Tibial artery (tissue), 4 donors: ENCODE results near the gene ICOS.

Experiments
- DNase-seq, 2 donors: peaks; one replicate each; pipeline ENCODE4 v3.0.0-alpha.2; 2019
- H3K27ac ChIP-seq, 2 donors: fragments of 200-600 bp; sonication (generic) in 1 of 2; 1 replicate in 1 of 2; 2 replicates in 1 of 2; pipeline ENCODE4 v1.5.1; 2018 to 2019; ENCODE audit warnings: mild to moderate bottlenecking in 1 of 2
- H3K27me3 ChIP-seq, 2 donors: fragments of 200-600 bp; sonication (generic) in 1 of 2; one replicate each; pipeline versions ENCODE4 v1.5.1 to v1.6.0; 2016 to 2019
- H3K36me3 ChIP-seq, 3 donors: fragments of 200-600 bp; sonication (generic) in 2 of 3; one replicate each; pipeline ENCODE4 v1.5.1; 2016 to 2019; ENCODE audit warnings: mild to moderate bottlenecking in 2 of 3
- H3K4me1 ChIP-seq, 4 donors: fragments of 200-600 bp; sonication (generic) in 2 of 4; 1 replicate in 3 of 4; 2 replicates in 1 of 4; pipeline ENCODE4 v1.5.1; 2016 to 2019
- H3K4me3 ChIP-seq, 2 donors: fragments of 200-600 bp; sonication (generic) in 1 of 2; 1 replicate in 1 of 2; 2 replicates in 1 of 2; pipeline ENCODE4 v1.5.1; 2018 to 2019; ENCODE audit warnings: mild to moderate bottlenecking in 2 of 2
- H3K9me3 ChIP-seq, 3 donors: fragments of 200-600 bp; sonication (generic) in 1 of 3; one replicate each; pipeline ENCODE4 v1.5.1; 2016 to 2019
- CTCF ChIP-seq, 2 experiments: fragments of 200-600 bp in 1 of 2; fragments of 450-650 bp in 1 of 2; IDR thresholded peaks; one replicate each; pipeline ENCODE4 v1.5.1; 2017 to 2019; ENCODE audit warnings: antibody characterized with exemption in 2 of 2, mild to moderate bottlenecking in 1 of 2, moderate library complexity in 1 of 2
- intact Hi-C: fragments of 100-400 bp; cut with DNase I; formaldehyde crosslinking; loops from one replicate; pipeline ENCODE4 v1.15.0; 2023; ENCODE audit warnings: low total_unique reads

ICOS gene

GRCh38 chr2:203934041-203934492 is 2.5 kb upstream of the ICOS start:
- intact Hi-C loops, result loop anchor here (5.0 kb wide), 1 partner anchor 88 kb away; no protein-coding TSS in a partner anchor
- Histone ChIP-seq H3K27ac (no peak overlapping the region), H3K9me3 (no peaks in the 10 kb centered on the region), H3K4me1 (peaks cover 0 to 29% (median 5%) of the 10 kb centered on the region in 4 donors), H3K36me3 (no peaks in the 10 kb centered on the region), H3K27me3 (no peaks in the 10 kb centered on the region), H3K4me3 (no peak overlapping the region)
- DNase-seq, result no peak
- no peak for TF ChIP-seq CTCF (IDR thresholded peaks at IDR 0.05)

- DNase-seq, result no peak
- peaks cover 0 to 23% (median 5%) of the 10 kb centered on the region in 4 donors for H3K4me1 ChIP-seq
- intact Hi-C loops, result loop anchor here (5.0 kb wide), 1 partner anchor 87 kb away; no protein-coding TSS in a partner anchor
- no peak for TF ChIP-seq CTCF (IDR thresholded peaks at IDR 0.05)
- H3K4me3 ChIP-seq, result no peak overlapping the region
- no peaks in the 10 kb centered on the region for H3K9me3 ChIP-seq
- no peak overlapping the region for H3K27ac ChIP-seq
- H3K36me3 ChIP-seq, result no peaks in the 10 kb centered on the region
- H3K27me3 ChIP-seq, result no peaks in the 10 kb centered on the region
Measured at GRCh38 chr2:203934711-203935438, 1.7 kb upstream of the ICOS start.

- no peaks in the 10 kb centered on the region for H3K9me3 ChIP-seq
- H3K27ac ChIP-seq, result no peak overlapping the region
- H3K4me1 ChIP-seq, result peaks cover 0 to 23% (median 5%) of the 10 kb centered on the region in 4 donors
- TF ChIP-seq CTCF (IDR thresholded peaks at IDR 0.05), result no peak
- no peaks in the 10 kb centered on the region for H3K27me3 ChIP-seq
- no peak for DNase-seq
- no peak overlapping the region for H3K4me3 ChIP-seq
- intact Hi-C loops, result no loop called here
- H3K36me3 ChIP-seq, result no peaks in the 10 kb centered on the region
Measured at GRCh38 chr2:203935568-203935967, 995 bp upstream of the ICOS start.

- Histone ChIP-seq H3K36me3 (no peaks in the 10 kb centered on the region), H3K27ac (no peak overlapping the region), H3K27me3 (no peaks in the 10 kb centered on the region), H3K9me3 (no peaks in the 10 kb centered on the region), H3K4me1 (peaks cover 0 to 23% (median 5%) of the 10 kb centered on the region in 4 donors), H3K4me3 (no peak overlapping the region)
- intact Hi-C loops, result no loop called here
- TF ChIP-seq CTCF (IDR thresholded peaks at IDR 0.05), result no peak
- no peak for DNase-seq
Measured at GRCh38 chr2:203936949-203937348, 386 bp downstream of the ICOS start.

GRCh38 chr2:203937788-203938187 is 1.2 kb downstream of the ICOS start:
- TF ChIP-seq CTCF (IDR thresholded peaks at IDR 0.05), result no peak
- H3K27me3 ChIP-seq, result no peaks in the 10 kb centered on the region
- intact Hi-C loops, result no loop called here
- DNase-seq, result no peak
- no peaks in the 10 kb centered on the region for H3K36me3 ChIP-seq
- no peak overlapping the region for H3K27ac ChIP-seq
- no peaks in the 10 kb centered on the region for H3K9me3 ChIP-seq
- H3K4me3 ChIP-seq, result no peak overlapping the region
- H3K4me1 ChIP-seq, result peaks cover 0 to 18% (median 5%) of the 10 kb centered on the region in 4 donors
